GM12892 (cell line): ENCODE data around the gene TBX5.

Source experiments
- POLR2A ChIP-seq: IDR thresholded peaks from 2 replicates; pipeline ENCODE4 v1.6.1; 2011; ENCODE audit warnings: low read depth, low read length, control low read depth
- POLR2AphosphoS5 ChIP-seq: IDR thresholded peaks from 2 replicates; pipeline ENCODE4 v1.6.1; 2011; ENCODE audit warnings: low read depth, low read length, control low read depth
- TAF1 ChIP-seq: IDR thresholded peaks from 2 replicates; pipeline ENCODE4 v1.6.1; 2011; ENCODE audit warnings: low read depth, mild to moderate bottlenecking, control low read depth, low read length, borderline replicate concordance

DNA sequence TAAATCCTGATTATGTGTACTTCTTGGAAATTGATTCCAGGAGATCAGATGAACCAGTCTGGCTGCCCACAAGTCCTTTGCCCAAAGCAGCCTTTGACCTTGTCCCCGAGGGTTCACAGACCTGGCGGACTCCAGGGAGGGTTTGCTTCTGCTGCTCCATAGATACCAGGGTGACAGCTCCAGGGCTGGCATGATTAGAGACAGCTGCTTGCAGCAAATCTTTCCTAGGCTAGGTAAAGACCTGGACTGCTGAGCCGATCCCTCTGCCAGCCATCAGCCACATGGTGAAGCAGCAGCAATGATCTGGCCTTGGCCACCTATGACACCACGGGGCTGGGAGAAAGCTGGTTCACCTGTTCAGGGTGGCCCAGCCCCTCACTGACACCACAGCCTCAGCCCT is 10.1 kb upstream of the TBX5 start:
- no peak for TF ChIP-seq POLR2AphosphoS5
- no peak for TF ChIP-seq POLR2A
- TF ChIP-seq TAF1: no peak
